ENCODE data around the gene BARHL1.

The BARHL1 gene

GRCh38 chr9:132588098-132588497 is 5.7 kb downstream of the BARHL1 start:
- no peak for DNase-seq

- no peak for DNase-seq
Observed at GRCh38 chr9:132588501-132589147, 6.2 kb downstream of the BARHL1 start.

GRCh38 chr9:132589148-132590036 is 7.0 kb downstream of the BARHL1 start:
- DNase-seq = no peak

GRCh38 chr9:132590037-132590317 is 7.6 kb downstream of the BARHL1 start:
- no peak for DNase-seq

DNA sequence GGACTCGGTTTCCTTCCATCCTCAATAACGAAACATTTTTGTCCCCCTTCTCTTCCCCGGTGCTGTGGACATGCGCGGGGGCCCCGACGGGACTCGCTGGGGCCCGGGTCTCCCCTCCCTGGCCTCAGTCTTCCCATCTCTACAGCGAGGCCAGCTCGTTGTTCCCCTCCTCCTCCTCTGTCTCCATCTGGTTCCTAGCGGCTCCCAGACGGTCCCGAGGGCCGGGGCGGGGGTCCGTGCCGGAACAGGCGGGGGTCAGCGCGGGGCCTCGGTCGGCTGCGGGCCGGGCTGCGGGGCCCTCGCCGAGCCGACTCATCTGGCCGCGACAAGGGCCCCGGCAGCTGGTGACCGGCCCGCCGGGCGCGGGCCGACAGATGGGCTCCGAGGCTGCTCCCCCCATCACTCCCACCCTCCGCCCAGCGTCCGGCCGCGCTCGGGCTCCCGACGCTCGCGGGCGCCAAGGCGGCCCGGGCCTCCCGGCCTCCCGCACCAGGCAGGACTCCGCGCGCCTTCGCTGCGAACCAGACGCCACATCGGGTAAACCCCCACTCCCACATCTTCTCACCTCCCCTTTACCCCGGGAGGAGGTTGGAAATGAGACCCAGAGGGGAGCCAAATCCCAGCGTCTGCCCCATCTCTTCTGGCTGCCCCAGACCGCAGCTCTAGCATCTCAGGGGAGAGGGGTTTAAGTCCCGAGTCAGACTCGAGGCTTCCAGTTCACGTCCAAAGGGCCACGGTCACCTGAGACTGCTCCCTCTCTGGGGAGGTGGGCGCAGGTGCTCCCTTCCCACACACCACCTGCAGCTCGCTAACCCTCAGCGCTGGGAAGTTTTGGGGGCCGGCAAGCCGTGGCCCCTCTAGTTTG is 8.1 kb downstream of the BARHL1 start:
- DNase-seq = no peak

DNA sequence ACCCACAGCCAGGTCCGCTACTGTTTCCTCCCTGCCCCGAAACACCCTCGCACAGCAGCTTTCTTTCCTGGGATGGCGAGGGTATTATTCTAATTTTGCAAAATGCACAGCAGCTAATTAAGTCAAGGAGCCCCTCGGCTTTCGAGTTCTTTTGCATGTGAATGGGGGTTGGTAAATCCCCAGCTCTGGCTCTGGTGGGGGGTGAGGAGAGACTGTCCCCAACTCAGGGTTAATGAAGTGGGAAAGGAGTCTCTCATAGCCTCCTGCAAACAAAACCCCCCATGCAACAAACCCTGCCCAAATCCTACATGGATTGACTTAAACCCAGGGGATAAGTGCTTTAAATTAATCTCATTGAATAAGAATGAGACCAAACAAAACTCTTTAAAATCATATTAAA is 8.8 kb downstream of the BARHL1 start:
- DNase-seq = no peak

DNA sequence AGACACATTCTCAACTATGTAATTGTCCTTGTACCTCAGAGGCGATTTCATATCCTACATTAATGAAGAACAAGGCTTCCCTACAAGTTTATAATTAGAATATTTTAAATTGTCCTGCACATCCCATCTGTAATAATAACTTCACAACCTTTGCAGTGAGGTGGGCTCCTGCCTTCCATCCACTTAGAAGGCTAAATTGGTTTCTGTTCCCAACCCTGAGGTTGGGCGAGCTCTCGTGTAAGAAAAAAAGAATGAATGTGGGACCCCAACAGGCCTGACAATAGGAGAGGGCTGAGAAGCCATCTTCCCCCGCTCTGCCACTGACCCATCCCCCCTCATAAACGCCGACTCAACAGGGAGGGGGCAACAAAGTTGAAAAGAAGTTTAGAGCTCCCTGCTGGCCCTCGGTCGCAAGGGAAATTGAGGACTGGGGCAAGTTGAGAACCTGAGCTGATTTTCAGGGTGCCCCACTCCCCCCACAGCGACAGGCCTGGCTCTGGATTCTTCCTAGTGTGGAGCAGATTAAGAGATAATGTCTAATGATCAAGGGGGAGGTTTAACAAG is 9.4 kb downstream of the BARHL1 start:
- DNase-seq = no peak

DNA sequence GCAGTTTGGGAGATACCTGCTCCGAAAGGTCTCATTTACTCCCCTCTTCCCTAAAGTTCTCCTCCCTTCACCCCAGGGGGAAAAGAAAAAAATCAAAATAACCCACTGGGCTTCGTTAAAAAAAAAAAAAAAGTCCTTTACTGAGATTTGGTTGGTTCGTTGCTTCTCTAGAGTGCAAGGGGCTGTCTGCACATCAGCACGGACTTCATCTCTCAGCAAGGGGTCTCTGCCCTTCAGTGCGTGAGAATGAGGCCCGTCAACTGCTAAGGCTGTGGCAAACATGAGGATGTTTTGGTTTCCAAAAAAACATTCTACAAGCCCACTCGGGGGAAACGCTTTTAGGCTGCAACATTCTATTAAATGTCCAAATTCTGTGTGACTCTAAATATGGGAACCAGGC is 10.0 kb downstream of the BARHL1 start:
- DNase-seq = no peak

DNA sequence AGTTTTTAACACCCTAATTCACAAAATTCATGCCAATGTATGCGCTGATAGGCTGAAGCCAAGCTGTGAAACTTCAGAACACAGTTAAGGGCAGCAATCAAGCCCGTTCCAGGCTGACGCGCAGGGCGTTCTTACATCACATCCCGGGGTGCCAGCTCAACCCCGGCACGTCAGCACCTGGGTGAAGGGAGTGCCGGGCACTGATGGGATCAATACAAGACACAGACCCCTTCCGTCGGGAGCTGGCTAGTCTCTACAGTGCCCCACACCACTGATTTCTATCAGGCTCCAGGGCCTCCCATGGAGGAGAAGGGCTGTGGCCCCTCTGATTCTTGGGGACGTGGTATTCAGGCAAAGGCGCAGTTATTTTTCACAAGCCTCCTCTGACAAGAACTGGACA is 12.0 kb downstream of the BARHL1 start:
- no peak for DNase-seq

DNA sequence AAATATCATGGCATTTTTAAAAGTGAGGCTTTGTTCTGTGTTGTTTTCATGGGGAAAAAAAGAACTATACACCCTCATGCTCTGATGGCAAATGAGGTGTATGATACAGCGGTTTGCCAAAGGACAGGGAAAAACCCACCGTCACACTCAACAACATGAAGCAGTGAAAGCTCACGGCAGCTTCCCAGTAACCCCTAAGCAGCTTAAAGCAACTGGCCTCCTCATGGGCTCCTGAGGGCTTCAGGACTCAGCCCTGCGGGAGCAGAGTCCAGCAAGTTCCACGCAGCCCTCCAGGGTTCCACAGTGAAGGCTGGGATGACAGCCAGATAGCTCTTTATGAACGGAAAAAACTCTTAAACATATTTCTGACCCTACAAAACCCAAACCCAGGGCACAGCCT is 12.9 kb downstream of the BARHL1 start:
- no peak for DNase-seq

DNA sequence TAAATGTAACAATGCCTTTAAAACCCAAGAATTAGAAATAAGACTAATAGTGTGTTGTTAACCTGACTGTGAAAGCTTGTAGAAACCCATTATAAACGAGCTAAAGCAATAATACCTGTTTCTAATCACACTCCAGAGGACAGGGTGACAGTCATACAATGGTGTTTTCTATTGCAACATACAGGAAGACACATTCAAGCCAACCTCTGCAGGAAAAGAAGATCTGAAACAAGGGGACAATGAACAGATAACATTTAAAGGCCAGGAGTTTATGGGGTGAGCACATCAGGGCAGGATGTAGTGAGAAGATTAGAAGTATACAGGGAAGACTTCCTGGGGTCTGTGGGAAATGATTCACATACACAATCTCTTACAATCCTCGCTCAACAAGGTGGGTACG is 13.8 kb downstream of the BARHL1 start:
- no peak for DNase-seq

GRCh38 chr9:132597073-132597775 is 14.8 kb downstream of the BARHL1 start:
- DNase-seq = peak; percentile 50

- DNase-seq = no peak
Observed at GRCh38 chr9:132600326-132600984, 18.0 kb downstream of the BARHL1 start.

DNA sequence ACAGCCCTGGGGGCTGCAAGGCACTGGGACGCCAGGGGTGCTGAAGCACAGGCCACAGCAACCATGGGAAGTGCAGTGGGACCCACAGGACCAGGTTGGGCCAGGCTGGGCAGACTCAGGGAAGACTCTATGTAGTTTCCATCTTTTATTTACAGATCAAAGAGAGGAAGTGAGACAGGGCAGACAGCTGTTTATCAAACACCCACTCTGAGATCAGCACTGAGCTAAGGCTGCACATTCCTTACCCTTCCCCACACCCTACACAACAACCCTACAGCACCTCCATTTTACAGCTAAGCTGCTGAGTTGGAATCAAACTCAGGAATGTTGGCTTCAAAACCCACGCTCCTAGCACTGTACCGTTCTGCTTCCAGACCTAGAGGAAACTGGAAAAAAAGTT is 19.8 kb downstream of the BARHL1 start:
- no peak for DNase-seq

GRCh38 chr9:132605387-132605786 is 23.0 kb downstream of the BARHL1 start:
- no peak for DNase-seq

DNA sequence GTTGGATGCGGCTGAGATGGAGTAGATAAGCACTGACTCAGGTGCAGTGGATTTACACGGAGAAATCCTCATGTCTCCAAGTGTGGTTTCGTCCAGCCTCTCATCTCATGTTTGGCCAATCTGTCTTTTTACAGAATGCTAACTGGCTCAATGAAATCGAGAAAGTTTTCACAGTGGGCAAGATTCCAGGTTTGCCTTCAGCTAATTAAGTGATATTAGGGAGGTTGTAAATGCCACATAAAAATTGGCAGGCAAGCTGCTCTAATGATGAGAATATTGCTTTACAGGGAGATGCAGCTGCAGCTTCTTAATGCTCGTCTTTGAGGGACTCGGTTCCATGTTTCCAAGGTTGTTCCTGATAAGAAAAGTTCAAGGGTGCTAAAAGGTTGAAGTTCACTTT is 23.7 kb downstream of the BARHL1 start:
- no peak for DNase-seq

GRCh38 chr9:132609184-132609583 is 26.8 kb downstream of the BARHL1 start:
- DNase-seq = no peak

DNA sequence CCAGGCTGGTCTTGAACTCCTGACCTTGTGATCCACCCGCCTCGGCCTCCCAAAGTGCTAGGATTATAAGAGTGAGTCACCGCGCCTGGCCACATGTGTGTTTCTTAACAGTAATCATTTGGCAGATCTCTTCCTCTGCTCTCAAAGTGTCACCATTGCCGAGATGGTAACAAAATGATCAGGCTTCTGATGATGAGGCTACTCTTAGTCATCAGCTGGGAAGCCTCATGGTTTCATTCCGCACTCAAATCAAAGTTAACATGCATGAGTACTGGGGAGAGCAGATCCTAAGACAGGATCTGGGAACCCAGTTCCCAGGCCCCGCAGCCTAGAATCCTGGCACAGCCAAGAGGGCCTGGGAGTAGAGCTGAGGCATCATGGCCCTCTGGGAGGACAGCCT is 27.4 kb downstream of the BARHL1 start:
- DNase-seq = no peak

DNA sequence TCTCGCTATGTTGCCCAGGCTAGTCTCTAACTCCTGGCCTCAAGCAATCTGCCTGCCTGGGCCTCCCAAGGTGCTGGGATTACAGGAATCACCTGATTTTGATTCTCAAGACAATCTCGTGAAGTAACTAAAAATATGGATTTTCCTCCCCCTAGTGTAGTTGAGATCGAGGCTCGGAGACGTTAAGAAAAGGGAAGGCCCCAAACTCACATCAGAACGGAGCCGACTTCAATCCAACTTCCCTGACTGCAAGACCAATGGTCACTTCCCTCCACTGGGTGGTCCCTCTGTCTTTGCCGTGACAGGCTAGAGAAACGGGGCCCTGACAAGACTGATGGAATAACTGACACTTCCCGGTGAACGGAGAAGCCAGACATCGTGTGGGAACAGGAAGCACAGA is 28.3 kb downstream of the BARHL1 start:
- no peak for DNase-seq

DNA sequence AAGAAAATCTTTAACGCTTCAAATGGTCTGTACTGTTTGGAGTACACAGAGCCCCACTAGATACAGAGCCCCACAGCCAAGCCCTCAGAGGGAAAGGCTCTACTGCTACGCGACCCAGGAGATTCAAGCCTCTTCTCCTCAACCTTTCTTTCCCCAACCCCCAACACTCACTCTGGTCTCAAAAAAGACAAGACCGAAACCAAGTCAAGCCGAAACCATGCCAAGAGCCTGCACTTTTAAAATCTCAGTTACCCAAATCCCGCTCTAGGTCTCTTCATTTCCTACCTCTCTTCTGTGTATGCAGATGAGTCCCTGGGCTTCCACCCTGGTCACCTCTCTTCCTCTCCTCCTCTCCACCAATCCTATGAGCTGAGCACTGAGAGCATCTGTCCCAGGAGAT is 31.9 kb downstream of the BARHL1 start:
- DNase-seq = no peak

DNA sequence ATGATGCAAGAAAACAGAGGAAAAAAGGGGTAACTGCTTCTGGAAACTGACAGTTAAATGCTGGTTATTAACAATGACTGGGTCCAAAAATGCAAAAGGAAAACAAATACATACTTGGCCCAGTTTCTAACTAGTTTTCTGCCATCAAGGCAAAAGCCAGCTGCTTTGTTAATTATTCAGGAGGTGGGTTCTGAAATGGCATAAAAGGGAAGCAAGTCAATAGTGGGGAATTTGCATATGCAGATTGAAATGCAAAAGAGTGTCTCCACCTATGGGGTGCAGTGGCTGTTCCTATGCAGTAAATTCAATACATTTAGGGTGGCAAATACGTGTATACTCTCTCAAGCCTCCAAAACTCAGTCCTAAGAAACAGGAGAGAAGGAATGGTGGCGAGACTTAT is 33.4 kb downstream of the BARHL1 start:
- DNase-seq = no peak

DNA sequence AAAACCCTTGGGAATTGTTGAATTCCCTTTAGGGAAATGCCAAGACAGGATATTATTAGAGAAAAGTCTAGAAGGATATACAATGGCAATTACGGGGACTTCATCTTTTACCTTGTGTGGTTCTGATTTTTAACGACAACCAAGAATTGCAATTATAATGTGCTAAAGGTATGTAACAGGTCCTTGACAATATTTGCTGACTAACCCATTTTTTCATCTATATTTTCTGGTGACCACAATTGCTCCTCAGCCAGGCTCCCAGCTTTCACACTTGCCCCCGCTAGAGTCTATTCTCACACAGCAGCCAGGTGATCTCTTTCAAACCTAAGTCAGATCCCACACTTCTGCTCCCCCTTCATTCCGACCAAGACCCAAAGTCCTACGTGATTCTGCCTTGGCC is 34.3 kb downstream of the BARHL1 start:
- DNase-seq = no peak
